Measurements from ENCODE around the gene TBC1D10B.
"Not testable (repeated sequence)": the region's sequence is repeated elsewhere in the genome, so short reads cannot be mapped to it uniquely, and the experiment has no call there.

TBC1D10B gene

DNA sequence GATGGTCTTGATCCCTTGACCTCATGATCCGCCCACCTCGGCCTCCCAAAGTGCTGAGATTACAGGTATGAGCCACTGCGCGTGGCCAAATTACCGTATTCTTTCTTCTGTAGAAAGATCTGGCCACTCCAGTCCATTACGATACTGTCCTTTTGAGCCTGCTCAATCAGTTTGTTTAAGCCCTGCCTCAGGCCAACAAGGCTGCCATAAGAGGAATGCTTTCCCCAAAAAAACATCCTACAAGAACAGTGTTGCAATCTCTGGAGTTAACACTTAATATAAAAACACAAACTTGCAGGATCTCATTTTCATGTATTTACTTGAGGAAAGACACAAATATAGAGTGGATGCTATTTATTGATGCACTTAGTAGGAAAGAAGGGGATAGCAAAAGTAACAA is 46.1 kb downstream of the TBC1D10B start:
- DNase-seq: not testable (repeated sequence)

DNA sequence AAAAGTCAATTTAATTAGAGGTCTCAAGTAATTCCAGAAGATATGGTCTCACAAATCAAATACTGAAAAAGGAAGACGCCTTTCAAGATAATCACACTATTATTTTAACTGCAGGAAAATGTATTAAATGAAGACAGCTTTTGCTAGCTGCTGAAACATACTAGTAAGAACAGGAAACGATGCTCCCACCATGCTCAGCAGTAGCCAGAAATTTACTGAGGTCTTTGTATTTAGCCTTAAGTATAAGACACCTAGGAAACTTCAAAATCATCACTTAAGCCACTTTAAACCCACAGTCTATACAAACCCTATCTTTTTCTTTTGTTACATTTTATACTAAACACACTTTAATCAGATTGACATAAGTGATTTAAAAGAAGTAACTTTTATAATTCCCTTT is 51.6 kb downstream of the TBC1D10B start:
- not testable (repeated sequence) for DNase-seq

DNA sequence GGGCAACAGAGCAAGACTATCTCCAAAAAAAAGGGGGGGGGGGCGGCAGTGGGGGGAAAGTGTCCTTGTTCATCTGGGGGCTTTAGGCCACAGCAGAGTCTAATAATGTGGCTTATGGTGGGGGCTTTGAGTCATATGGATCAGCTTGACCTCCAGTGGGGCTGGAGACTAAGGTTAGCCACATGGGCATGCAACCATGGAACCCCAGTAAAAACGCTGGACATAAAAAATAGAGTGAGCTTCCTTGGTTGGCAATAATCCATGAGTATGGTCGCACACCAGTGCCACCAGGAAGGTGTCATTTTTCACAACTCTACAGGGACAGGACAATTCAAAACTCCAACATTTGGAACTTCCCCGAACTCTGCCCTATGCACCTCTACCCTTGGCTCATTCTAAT is 59.4 kb downstream of the TBC1D10B start:
- not testable (repeated sequence) for DNase-seq

DNA sequence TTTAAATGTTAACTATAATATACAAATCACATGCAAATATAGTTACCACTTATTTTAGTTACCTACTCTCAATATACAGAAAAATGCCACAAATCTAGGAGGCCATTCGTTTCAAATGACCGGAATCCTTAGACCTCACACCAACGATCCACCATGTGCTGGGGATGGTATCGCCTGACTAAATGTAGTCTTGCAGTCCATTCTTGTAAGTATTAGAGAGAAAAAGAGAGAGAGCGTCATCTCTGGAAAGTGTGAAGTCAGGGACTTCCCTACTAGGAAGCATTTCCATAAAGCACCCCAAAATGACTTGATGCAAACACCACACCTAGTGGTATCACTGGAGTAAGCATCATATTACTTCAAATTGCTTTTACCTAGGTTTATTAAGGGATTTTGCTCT is 61.0 kb downstream of the TBC1D10B start:
- DNase-seq: not testable (repeated sequence)

All from activated CD8-positive, alpha-beta memory T cell treated with anti-CD3 and anti-CD28 coated beads, Interleukin-2, amount 50 U/mL, for 4 hours (primary cell).